GM21390 (cell line): ENCODE data around the gene RPS29.
"Not testable (repeated sequence)": the region's sequence is repeated elsewhere in the genome, so short reads cannot be mapped to it uniquely, and the experiment has no call there.

Source experiments
- ATAC-seq: cut with Tn5 transposase; IDR thresholded peaks from one replicate; pipeline ENCODE4 v1.9.1; 2021; ENCODE audit not compliant: unreplicated experiment

The RPS29 gene

GRCh38 chr14:49585803-49586672 lies at the start of gene RPS29:
Gene RPS29 (minus strand): TSS chr14:49586380. CDS start chr14:49586346, 34 bp downstream.
- peak; percentile 84 for ATAC-seq

- ATAC-seq, result peak; percentile 28
These were observed 48.6 kb upstream of the RPS29 start, which contains the start of gene DNAAF2 for GRCh38 chr14:49634547-49635334. Gene DNAAF2 (minus strand): TSS chr14:49635244. CDS start chr14:49635149, 95 bp downstream.

GRCh38 chr14:49633640-49634546 lies 47.7 kb upstream of the RPS29 start:
- ATAC-seq, result peak; percentile 76

- ATAC-seq, result no peak
These were observed 38.0 kb upstream of the RPS29 start for GRCh38 chr14:49623941-49624839.

- no peak for ATAC-seq
These were observed 37.2 kb upstream of the RPS29 start for GRCh38 chr14:49623387-49623786.

- no peak for ATAC-seq
These were observed 35.9 kb upstream of the RPS29 start for GRCh38 chr14:49622022-49622607.

- peak; percentile 33 for ATAC-seq
These were observed 35.1 kb upstream of the RPS29 start for GRCh38 chr14:49621114-49621881.

- ATAC-seq, result peak; percentile 92
These were observed 34.3 kb upstream of the RPS29 start, which contains the start of the genes MGAT2 and RPL36AL for GRCh38 chr14:49620182-49621113. Gene MGAT2 (plus strand): TSS chr14:49620799. CDS start chr14:49621269, 470 bp downstream. Gene RPL36AL (minus strand): TSS chr14:49620626. CDS start chr14:49619104, 1,522 bp downstream.

- ATAC-seq, result no peak
These were observed 33.5 kb upstream of the RPS29 start for GRCh38 chr14:49619730-49620129.

GRCh38 chr14:49619273-49619672 lies 33.1 kb upstream of the RPS29 start:
- not testable (repeated sequence) for ATAC-seq

GRCh38 chr14:49617852-49618519 lies 31.8 kb upstream of the RPS29 start:
- ATAC-seq, result no peak

GRCh38 chr14:49615776-49616175 lies 29.6 kb upstream of the RPS29 start:
- ATAC-seq, result no peak

GRCh38 chr14:49614196-49614595 lies 28.0 kb upstream of the RPS29 start:
- ATAC-seq, result no peak

GRCh38 chr14:49612671-49613070 lies 26.5 kb upstream of the RPS29 start:
- no peak for ATAC-seq

- no peak for ATAC-seq
These were observed 26.1 kb upstream of the RPS29 start for GRCh38 chr14:49612251-49612650.

- ATAC-seq, result no peak
These were observed 21.4 kb upstream of the RPS29 start for GRCh38 chr14:49607583-49607982.
